ENCODE measurements around the gene OR10A2. TPM values are rescaled to one million over a fixed set of nuclear protein-coding genes. Genes with fewer than 3 reads are reported as not detected.

Gene OR10A2
- total and polyA plus RNA-seq, 10 of the 15 experiments (the other 5 are each of a cell fraction or from before 2014, with no cell fraction given): 0.04 to 0.06 TPM; not detected in 8

DNA sequence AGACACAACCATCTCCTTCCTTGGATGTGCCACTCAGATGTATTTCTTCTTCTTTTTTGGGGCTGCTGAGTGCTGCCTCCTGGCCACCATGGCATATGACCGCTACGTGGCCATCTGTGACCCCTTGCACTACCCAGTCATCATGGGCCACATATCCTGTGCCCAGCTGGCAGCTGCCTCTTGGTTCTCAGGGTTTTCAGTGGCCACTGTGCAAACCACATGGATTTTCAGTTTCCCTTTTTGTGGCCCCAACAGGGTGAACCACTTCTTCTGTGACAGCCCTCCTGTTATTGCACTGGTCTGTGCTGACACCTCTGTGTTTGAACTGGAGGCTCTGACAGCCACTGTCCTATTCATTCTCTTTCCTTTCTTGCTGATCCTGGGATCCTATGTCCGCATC lies 14.1 kb downstream of the OR10A2 start:
- Histone ChIP-seq H3K27me3 (replicated peaks in 1 of 2; ENCODE audit: control insufficient read depth in 2 of 2, insufficient read depth in 2 of 2, low read length in 1 of 2) (no peaks in the 10 kb centered on the region), H3K4me2 (ENCODE audit: control insufficient read depth, insufficient read depth) (no peak overlapping the region), H3K27ac (ENCODE audit: control insufficient read depth, insufficient read depth) (no peak overlapping the region), H3K4me3 (no peak overlapping the region), H3K36me3 (ENCODE audit: control insufficient read depth in 2 of 2, insufficient read depth in 2 of 2, low read length in 1 of 2) (no peaks in the 10 kb centered on the region), H3K4me1 (ENCODE audit: control insufficient read depth, insufficient read depth, low read length) (no peaks in the 10 kb centered on the region), H3K9me3 (replicated peaks; ENCODE audit: control insufficient read depth, insufficient read depth, low read length) (no peaks in the 10 kb centered on the region), H4K20me1 (ENCODE audit: control insufficient read depth, insufficient read depth) (no peaks in the 10 kb centered on the region), H3K9ac (ENCODE audit: control insufficient read depth, insufficient read depth, low read length) (no peak overlapping the region), H2AFZ (ENCODE audit: control insufficient read depth, low read depth, low read length) (no peak overlapping the region), H3K79me2 (ENCODE audit: control insufficient read depth, insufficient read depth, low read length) (no peaks in the 10 kb centered on the region)
- ChIA-PET POLR2A (no interaction called here), SMC1A (ENCODE audit: uncharacterized antibody, unreplicated experiment) (interaction anchor here (0.9 kb wide), 1 partner anchor 23 kb away, joined by 3 read pairs; no protein-coding TSS in a partner anchor), CTCF (no interaction called here), RAD21 (ENCODE audit: unreplicated experiment) (no interaction called here)
- peak; percentile 68 for ATAC-seq
- 15% methylated on average over 3 of the region's 3 CpGs for WGBS (ENCODE audit: insufficient coverage, insufficient replicate concordance, low lambda C conversion rate, missing lambda C conversion rate)
- DNase-seq (ENCODE audit: low read depth, low spot score): no peak
- FAIRE-seq: no peak
- BruUV-seq (replicated peaks): no TSS peak
- intact Hi-C loops (cut with micrococcal nuclease; ENCODE audit: unreplicated experiment): no loop called here
- in situ Hi-C loops (cut with MboI): no loop called here
- TF ChIP-seq SREBF1 (IDR thresholded peaks at IDR 0.05; ENCODE audit: low read length) (no peak), IKZF2 (IDR thresholded peaks at IDR 0.05) (no peak), DPF2 (IDR thresholded peaks at IDR 0.05) (no peak), PAX8 (IDR thresholded peaks at IDR 0.05) (no peak), POLR2A (IDR thresholded peaks at IDR 0.05; ENCODE audit: low read depth, low read length) (no peak), NFXL1 (IDR thresholded peaks at IDR 0.05; ENCODE audit: borderline replicate concordance) (no peak), ZBED1 (IDR thresholded peaks at IDR 0.05; ENCODE audit: borderline replicate concordance) (no peak), CEBPB (IDR thresholded peaks at IDR 0.05; ENCODE audit: borderline replicate concordance in 1 of 2, low read depth in 2 of 2, low read length in 2 of 2) (no peak)
- TF ChIP-seq, protein P1, sequence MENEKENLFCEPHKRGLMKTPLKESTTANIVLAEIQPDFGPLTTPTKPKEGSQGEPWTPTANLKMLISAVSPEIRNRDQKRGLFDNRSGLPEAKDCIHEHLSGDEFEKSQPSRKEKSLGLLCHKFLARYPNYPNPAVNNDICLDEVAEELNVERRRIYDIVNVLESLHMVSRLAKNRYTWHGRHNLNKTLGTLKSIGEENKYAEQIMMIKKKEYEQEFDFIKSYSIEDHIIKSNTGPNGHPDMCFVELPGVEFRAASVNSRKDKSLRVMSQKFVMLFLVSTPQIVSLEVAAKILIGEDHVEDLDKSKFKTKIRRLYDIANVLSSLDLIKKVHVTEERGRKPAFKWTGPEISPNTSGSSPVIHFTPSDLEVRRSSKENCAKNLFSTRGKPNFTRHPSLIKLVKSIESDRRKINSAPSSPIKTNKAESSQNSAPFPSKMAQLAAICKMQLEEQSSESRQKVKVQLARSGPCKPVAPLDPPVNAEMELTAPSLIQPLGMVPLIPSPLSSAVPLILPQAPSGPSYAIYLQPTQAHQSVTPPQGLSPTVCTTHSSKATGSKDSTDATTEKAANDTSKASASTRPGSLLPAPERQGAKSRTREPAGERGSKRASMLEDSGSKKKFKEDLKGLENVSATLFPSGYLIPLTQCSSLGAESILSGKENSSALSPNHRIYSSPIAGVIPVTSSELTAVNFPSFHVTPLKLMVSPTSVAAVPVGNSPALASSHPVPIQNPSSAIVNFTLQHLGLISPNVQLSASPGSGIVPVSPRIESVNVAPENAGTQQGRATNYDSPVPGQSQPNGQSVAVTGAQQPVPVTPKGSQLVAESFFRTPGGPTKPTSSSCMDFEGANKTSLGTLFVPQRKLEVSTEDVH (IDR thresholded peaks at IDR 0.05; ENCODE audit: low read depth, partially characterized antibody): no peak
- TF ChIP-seq, protein P2, sequence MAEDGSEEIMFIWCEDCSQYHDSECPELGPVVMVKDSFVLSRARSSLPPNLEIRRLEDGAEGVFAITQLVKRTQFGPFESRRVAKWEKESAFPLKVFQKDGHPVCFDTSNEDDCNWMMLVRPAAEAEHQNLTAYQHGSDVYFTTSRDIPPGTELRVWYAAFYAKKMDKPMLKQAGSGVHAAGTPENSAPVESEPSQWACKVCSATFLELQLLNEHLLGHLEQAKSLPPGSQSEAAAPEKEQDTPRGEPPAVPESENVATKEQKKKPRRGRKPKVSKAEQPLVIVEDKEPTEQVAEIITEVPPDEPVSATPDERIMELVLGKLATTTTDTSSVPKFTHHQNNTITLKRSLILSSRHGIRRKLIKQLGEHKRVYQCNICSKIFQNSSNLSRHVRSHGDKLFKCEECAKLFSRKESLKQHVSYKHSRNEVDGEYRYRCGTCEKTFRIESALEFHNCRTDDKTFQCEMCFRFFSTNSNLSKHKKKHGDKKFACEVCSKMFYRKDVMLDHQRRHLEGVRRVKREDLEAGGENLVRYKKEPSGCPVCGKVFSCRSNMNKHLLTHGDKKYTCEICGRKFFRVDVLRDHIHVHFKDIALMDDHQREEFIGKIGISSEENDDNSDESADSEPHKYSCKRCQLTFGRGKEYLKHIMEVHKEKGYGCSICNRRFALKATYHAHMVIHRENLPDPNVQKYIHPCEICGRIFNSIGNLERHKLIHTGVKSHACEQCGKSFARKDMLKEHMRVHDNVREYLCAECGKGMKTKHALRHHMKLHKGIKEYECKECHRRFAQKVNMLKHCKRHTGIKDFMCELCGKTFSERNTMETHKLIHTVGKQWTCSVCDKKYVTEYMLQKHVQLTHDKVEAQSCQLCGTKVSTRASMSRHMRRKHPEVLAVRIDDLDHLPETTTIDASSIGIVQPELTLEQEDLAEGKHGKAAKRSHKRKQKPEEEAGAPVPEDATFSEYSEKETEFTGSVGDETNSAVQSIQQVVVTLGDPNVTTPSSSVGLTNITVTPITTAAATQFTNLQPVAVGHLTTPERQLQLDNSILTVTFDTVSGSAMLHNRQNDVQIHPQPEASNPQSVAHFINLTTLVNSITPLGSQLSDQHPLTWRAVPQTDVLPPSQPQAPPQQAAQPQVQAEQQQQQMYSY (CRISPR knock-in tag; IDR thresholded peaks at IDR 0.05): no peak
- TF ChIP-seq, protein P3, sequence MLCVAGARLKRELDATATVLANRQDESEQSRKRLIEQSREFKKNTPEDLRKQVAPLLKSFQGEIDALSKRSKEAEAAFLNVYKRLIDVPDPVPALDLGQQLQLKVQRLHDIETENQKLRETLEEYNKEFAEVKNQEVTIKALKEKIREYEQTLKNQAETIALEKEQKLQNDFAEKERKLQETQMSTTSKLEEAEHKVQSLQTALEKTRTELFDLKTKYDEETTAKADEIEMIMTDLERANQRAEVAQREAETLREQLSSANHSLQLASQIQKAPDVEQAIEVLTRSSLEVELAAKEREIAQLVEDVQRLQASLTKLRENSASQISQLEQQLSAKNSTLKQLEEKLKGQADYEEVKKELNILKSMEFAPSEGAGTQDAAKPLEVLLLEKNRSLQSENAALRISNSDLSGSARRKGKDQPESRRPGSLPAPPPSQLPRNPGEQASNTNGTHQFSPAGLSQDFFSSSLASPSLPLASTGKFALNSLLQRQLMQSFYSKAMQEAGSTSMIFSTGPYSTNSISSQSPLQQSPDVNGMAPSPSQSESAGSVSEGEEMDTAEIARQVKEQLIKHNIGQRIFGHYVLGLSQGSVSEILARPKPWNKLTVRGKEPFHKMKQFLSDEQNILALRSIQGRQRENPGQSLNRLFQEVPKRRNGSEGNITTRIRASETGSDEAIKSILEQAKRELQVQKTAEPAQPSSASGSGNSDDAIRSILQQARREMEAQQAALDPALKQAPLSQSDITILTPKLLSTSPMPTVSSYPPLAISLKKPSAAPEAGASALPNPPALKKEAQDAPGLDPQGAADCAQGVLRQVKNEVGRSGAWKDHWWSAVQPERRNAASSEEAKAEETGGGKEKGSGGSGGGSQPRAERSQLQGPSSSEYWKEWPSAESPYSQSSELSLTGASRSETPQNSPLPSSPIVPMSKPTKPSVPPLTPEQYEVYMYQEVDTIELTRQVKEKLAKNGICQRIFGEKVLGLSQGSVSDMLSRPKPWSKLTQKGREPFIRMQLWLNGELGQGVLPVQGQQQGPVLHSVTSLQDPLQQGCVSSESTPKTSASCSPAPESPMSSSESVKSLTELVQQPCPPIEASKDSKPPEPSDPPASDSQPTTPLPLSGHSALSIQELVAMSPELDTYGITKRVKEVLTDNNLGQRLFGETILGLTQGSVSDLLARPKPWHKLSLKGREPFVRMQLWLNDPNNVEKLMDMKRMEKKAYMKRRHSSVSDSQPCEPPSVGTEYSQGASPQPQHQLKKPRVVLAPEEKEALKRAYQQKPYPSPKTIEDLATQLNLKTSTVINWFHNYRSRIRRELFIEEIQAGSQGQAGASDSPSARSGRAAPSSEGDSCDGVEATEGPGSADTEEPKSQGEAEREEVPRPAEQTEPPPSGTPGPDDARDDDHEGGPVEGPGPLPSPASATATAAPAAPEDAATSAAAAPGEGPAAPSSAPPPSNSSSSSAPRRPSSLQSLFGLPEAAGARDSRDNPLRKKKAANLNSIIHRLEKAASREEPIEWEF (IDR thresholded peaks at IDR 0.05; ENCODE audit: insufficient replicate concordance, low read depth, low read length): no peak
- TF ChIP-seq, protein P4, sequence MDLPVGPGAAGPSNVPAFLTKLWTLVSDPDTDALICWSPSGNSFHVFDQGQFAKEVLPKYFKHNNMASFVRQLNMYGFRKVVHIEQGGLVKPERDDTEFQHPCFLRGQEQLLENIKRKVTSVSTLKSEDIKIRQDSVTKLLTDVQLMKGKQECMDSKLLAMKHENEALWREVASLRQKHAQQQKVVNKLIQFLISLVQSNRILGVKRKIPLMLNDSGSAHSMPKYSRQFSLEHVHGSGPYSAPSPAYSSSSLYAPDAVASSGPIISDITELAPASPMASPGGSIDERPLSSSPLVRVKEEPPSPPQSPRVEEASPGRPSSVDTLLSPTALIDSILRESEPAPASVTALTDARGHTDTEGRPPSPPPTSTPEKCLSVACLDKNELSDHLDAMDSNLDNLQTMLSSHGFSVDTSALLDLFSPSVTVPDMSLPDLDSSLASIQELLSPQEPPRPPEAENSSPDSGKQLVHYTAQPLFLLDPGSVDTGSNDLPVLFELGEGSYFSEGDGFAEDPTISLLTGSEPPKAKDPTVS (IDR thresholded peaks at IDR 0.05; ENCODE audit: low read depth, low read length): no peak
